ENCODE results near the gene CCDC69. TPM values are rescaled to one million over a fixed set of nuclear protein-coding genes. Genes with fewer than 3 reads are reported as not detected.

CCDC69 gene
- total RNA-seq, 1 experiment from 2014 or later = 5.1 TPM

- no peaks in the 10 kb centered on the region for H3K9me3 ChIP-seq
- Mint-ChIP-seq H3K27ac (ENCODE audit: unreplicated experiment) (no peak overlapping the region), H3K4me3 (ENCODE audit: unreplicated experiment) (no peak overlapping the region), H3K27me3 (ENCODE audit: insufficient read depth, unreplicated experiment) (no peaks in the 10 kb centered on the region), H3K9me3 (ENCODE audit: unreplicated experiment) (no peaks in the 10 kb centered on the region), H3K36me3 (ENCODE audit: insufficient read depth, unreplicated experiment) (peaks cover 5% of the 10 kb centered on the region), H3K4me1 (ENCODE audit: low read depth, unreplicated experiment) (no peaks in the 10 kb centered on the region)
- no peak overlapping the region for H3K4me3 ChIP-seq (ENCODE audit: low read depth, low read length)
- no peaks in the 10 kb centered on the region; the same call in 1 of the 2 replicates for H3K36me3 ChIP-seq (ENCODE audit: control insufficient read depth, insufficient read depth, low read length)
- TF ChIP-seq CTCF (IDR thresholded peaks at IDR 0.05; ENCODE audit: insufficient read depth in 1 of 2, low read depth in 1 of 2, low read length in 1 of 2, severe bottlenecking in 1 of 2, unreplicated experiment in 1 of 2) = no peak
- no peaks in the 10 kb centered on the region for H3K27me3 ChIP-seq (replicated peaks; ENCODE audit: control insufficient read depth, insufficient read depth, low read length)
- no TSS peak for BruUV-seq (replicated peaks)
- CTCF ChIA-PET = no interaction called here
- intact Hi-C loops (cut with micrococcal nuclease; ENCODE audit: unreplicated experiment) = no loop called here
- POLR2A ChIA-PET = no interaction called here
- DNase-seq = no peak
- no peaks in the 10 kb centered on the region for H3K4me1 ChIP-seq
Observed at GRCh38 chr5:151144922-151145321, 79.0 kb downstream of the CCDC69 start.

- Mint-ChIP-seq H3K4me3 (ENCODE audit: unreplicated experiment) (no peak overlapping the region), H3K4me1 (ENCODE audit: low read depth, unreplicated experiment) (no peaks in the 10 kb centered on the region), H3K27me3 (ENCODE audit: insufficient read depth, unreplicated experiment) (no peaks in the 10 kb centered on the region), H3K27ac (ENCODE audit: unreplicated experiment) (no peak overlapping the region), H3K36me3 (ENCODE audit: insufficient read depth, unreplicated experiment) (peaks cover 5% of the 10 kb centered on the region), H3K9me3 (ENCODE audit: unreplicated experiment) (no peaks in the 10 kb centered on the region)
- Histone ChIP-seq H3K4me1 (no peaks in the 10 kb centered on the region), H3K9me3 (no peaks in the 10 kb centered on the region), H3K36me3 (ENCODE audit: control insufficient read depth, insufficient read depth, low read length) (no peaks in the 10 kb centered on the region; the same call in 1 of the 2 replicates), H3K4me3 (ENCODE audit: low read depth, low read length) (no peak overlapping the region), H3K27me3 (replicated peaks; ENCODE audit: control insufficient read depth, insufficient read depth, low read length) (no peaks in the 10 kb centered on the region)
- BruUV-seq (replicated peaks) = no TSS peak
- intact Hi-C loops (cut with micrococcal nuclease; ENCODE audit: unreplicated experiment) = no loop called here
- TF ChIP-seq CTCF (IDR thresholded peaks at IDR 0.05; ENCODE audit: insufficient read depth in 1 of 2, low read depth in 1 of 2, low read length in 1 of 2, severe bottlenecking in 1 of 2, unreplicated experiment in 1 of 2) = no peak
- DNase-seq = no peak
- POLR2A ChIA-PET = no interaction called here
- CTCF ChIA-PET = no interaction called here
Observed at GRCh38 chr5:151144275-151144674, 79.6 kb downstream of the CCDC69 start.

GRCh38 chr5:151143645-151144044 is 80.2 kb downstream of the CCDC69 start:
- Mint-ChIP-seq H3K9me3 (ENCODE audit: unreplicated experiment) (no peaks in the 10 kb centered on the region), H3K4me3 (ENCODE audit: unreplicated experiment) (no peak overlapping the region), H3K36me3 (ENCODE audit: insufficient read depth, unreplicated experiment) (peaks cover 5% of the 10 kb centered on the region), H3K4me1 (ENCODE audit: low read depth, unreplicated experiment) (no peaks in the 10 kb centered on the region), H3K27ac (ENCODE audit: unreplicated experiment) (no peak overlapping the region), H3K27me3 (ENCODE audit: insufficient read depth, unreplicated experiment) (no peaks in the 10 kb centered on the region)
- BruUV-seq (replicated peaks) = no TSS peak
- no peaks in the 10 kb centered on the region; the same call in 1 of the 2 replicates for H3K36me3 ChIP-seq (ENCODE audit: control insufficient read depth, insufficient read depth, low read length)
- ChIA-PET POLR2A (no interaction called here), CTCF (interaction anchor here (1.4 kb wide), 1 partner anchor 18 kb away, joined by 5 read pairs; no protein-coding TSS in a partner anchor)
- TF ChIP-seq CTCF (IDR thresholded peaks at IDR 0.05; ENCODE audit: insufficient read depth in 1 of 2, low read depth in 1 of 2, low read length in 1 of 2, severe bottlenecking in 1 of 2, unreplicated experiment in 1 of 2) = no peak
- intact Hi-C loops (cut with micrococcal nuclease; ENCODE audit: unreplicated experiment) = no loop called here
- H3K4me3 ChIP-seq (ENCODE audit: low read depth, low read length) = no peak overlapping the region
- H3K27me3 ChIP-seq (replicated peaks; ENCODE audit: control insufficient read depth, insufficient read depth, low read length) = no peaks in the 10 kb centered on the region
- no peak for DNase-seq
- no peaks in the 10 kb centered on the region for H3K9me3 ChIP-seq
- H3K4me1 ChIP-seq = no peaks in the 10 kb centered on the region
